Brain microvascular endothelial cell (primary cell): ENCODE measurements around the gene TACR2.

Experiments
- DNase-seq: peaks from one replicate; pipeline ENCODE4 v3.0.0-alpha.2; 2020
- H3K27ac ChIP-seq: fragments of 250-450 bp; sonication (Bioruptor Pico); 2 replicates; pipeline ENCODE4 v1.5.1; 2020; ENCODE audit warnings: mild to moderate bottlenecking, moderate library complexity
- H3K27me3 ChIP-seq: fragments of 250-450 bp; sonication (Bioruptor Pico); replicated peaks from 2 replicates; pipeline ENCODE4 v1.5.1; 2020; ENCODE audit warnings: mild to moderate bottlenecking
- H3K36me3 ChIP-seq: fragments of 250-450 bp; sonication (Bioruptor Pico); replicated peaks from 2 replicates; pipeline ENCODE4 v1.5.1; 2020; ENCODE audit warnings: mild to moderate bottlenecking
- H3K4me3 ChIP-seq: 2 replicates; pipeline ENCODE4 v1.5.1; 2011; ENCODE audit warnings: low read depth, mild to moderate bottlenecking, control low read depth, low read length, moderate library complexity
- CTCF ChIP-seq: IDR thresholded peaks from 2 replicates; pipeline ENCODE4 v1.5.1; 2011; ENCODE audit warnings: low read depth, mild to moderate bottlenecking, moderate library complexity, low read length, control low read depth, inconsistent platforms; ENCODE audit errors: missing control alignments
- in situ Hi-C: cut with HindIII; loops from 2 replicates; pipeline ENCODE4 v1.10.0; 2017; ENCODE audit warnings: low sequenced_read_pairs, low pct_ligation_motif_present

TACR2 gene

GRCh38 chr10:69375307-69376151 lies 41.2 kb downstream of the TACR2 start:
- H3K27ac ChIP-seq, result no peak overlapping the region
- no peak overlapping the region for H3K4me3 ChIP-seq
- in situ Hi-C loops, result loop anchor here (25.0 kb wide), 1 partner anchor 138 kb away; no protein-coding TSS in a partner anchor
- DNase-seq, result no peak
- peaks cover 40% of the 10 kb centered on the region for H3K36me3 ChIP-seq
- no peaks in the 10 kb centered on the region for H3K27me3 ChIP-seq
- TF ChIP-seq CTCF, result no peak

GRCh38 chr10:69374931-69375306 lies 41.8 kb downstream of the TACR2 start:
- in situ Hi-C loops, result loop anchor here (25.0 kb wide), 1 partner anchor 138 kb away; no protein-coding TSS in a partner anchor
- Histone ChIP-seq H3K36me3 (peaks cover 43% of the 10 kb centered on the region), H3K27ac (no peak overlapping the region), H3K27me3 (no peaks in the 10 kb centered on the region), H3K4me3 (no peak overlapping the region)
- TF ChIP-seq CTCF, result no peak
- DNase-seq, result no peak

- H3K36me3 ChIP-seq, result peaks cover 43% of the 10 kb centered on the region
- DNase-seq, result no peak
- TF ChIP-seq CTCF, result no peak
- no peak overlapping the region for H3K27ac ChIP-seq
- in situ Hi-C loops, result no loop called here
- no peaks in the 10 kb centered on the region for H3K27me3 ChIP-seq
- no peak overlapping the region for H3K4me3 ChIP-seq
These were observed 42.5 kb downstream of the TACR2 start for GRCh38 chr10:69374242-69374641.

GRCh38 chr10:69372126-69372980 lies 44.4 kb downstream of the TACR2 start:
- TF ChIP-seq CTCF, result no peak
- Histone ChIP-seq H3K36me3 (peaks cover 49% of the 10 kb centered on the region), H3K4me3 (no peak overlapping the region), H3K27me3 (no peaks in the 10 kb centered on the region), H3K27ac (no peak overlapping the region)
- in situ Hi-C loops, result no loop called here
- DNase-seq, result no peak

- in situ Hi-C loops, result no loop called here
- H3K4me3 ChIP-seq, result no peak overlapping the region
- peaks cover 41% of the 10 kb centered on the region for H3K36me3 ChIP-seq
- no peak overlapping the region for H3K27ac ChIP-seq
- TF ChIP-seq CTCF, result no peak
- no peak for DNase-seq
- H3K27me3 ChIP-seq, result no peaks in the 10 kb centered on the region
These were observed 49.2 kb downstream of the TACR2 start for GRCh38 chr10:69367469-69367868.
